ENCODE measurements around the gene BAD. TPM values are rescaled to one million over a fixed set of nuclear protein-coding genes. Genes with fewer than 3 reads are reported as not detected.

BAD gene
- total RNA-seq, 1 experiment from 2014 or later = 34.7 TPM

DNA sequence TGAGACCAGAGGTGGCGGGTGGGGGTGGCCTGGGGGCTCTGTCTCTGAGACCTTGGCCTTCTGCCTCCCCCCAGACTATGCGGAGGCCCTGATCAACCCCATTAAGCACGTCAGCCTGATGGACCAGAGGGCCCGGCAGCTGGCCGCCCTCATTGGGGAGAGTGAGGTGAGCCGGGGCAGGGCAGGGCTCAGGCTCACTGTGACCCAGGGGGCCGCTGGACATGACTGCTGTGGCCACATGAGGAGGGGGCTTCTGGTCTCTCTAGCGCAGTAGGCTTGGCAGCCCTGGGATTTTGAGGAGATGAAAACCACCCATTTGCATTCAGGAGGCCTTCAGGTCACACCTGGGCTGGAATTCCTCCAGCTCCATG lies 20.5 kb downstream of the BAD start:
- TF ChIP-seq HMGA2 (CRISPR knock-in tag; IDR thresholded peaks at IDR 0.05) = no peak
- H3K9me3 Mint-ChIP-seq = no peaks in the 10 kb centered on the region
- H3K4me3 Mint-ChIP-seq = no peak overlapping the region
- H3K27me3 Mint-ChIP-seq (ENCODE audit: low read depth) = no peaks in the 10 kb centered on the region
- POLR2A ChIA-PET = interaction anchor here (1.0 to 1.4 kb wide), 2 partner anchors 18 to 23 kb away, joined by 3 to 4 read pairs; no protein-coding TSS in a partner anchor
- no peak overlapping the region; the same call in 1 of the 2 replicates for H3K27ac Mint-ChIP-seq
- H3K36me3 Mint-ChIP-seq = peaks cover 42% of the 10 kb centered on the region
- DNase-seq (ENCODE audit: low spot score) (no peak), ATAC-seq (no peak)
- CTCF ChIA-PET = interaction anchor here (0.5 to 4.5 kb wide), 9 partner anchors 13 to 263 kb away, joined by 3 to 65 read pairs (median 3); partner anchors contain the start of gene PLCB3
- peaks cover 10% of the 10 kb centered on the region for H3K4me1 Mint-ChIP-seq

DNA sequence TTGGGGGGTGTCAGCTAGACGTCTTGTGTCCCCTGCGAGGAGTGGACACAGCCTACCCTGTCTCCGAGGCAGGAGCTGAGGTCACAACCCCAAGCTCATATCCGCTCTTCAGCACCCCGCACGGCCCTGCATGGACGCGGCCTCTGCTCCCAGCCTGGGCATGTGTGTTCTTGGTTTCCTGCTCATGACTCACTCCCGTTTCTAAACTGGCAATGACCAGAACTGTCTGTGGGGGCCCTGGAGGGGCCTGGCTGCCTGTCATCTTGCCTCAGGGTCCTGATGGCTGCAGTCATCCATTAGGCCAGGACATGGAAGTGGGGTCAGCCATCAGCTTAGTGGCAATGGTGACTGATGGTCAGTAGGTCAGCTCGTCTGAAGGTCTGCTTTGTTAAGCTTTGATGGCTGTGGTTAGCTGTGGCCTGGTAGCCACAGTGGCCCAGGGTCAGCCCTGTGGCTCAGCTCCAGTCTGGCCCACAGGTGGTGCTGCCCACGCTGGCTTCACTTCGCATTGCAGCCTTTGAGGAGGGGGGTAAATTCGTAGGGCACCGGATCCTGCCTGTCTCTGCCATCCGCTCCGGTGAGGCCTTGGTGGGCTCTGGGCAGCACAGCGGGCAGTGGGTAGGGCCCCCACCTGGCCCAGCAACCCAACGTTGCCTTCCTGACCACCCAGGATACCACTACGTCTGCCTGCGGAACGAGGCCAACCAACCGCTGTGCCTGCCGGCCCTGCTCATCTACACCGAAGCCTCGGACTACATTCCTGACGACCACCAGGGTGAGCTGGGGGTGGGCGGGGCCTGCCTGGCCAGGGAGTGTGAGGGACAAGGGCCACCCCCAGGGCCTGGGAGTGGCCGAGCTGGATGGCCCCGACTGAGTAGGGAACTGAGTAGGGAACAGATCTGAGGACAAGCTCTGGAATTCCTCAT lies 21.2 kb downstream of the BAD start:
- H3K36me3 Mint-ChIP-seq = peaks cover 42% of the 10 kb centered on the region
- H3K27me3 Mint-ChIP-seq (ENCODE audit: low read depth) = no peaks in the 10 kb centered on the region
- ATAC-seq = peak; percentile 53
- TF ChIP-seq ZNF232 (CRISPR knock-in tag; IDR thresholded peaks at IDR 0.05) = no peak
- no peak for TF ChIP-seq JAZF1 (CRISPR knock-in tag; IDR thresholded peaks at IDR 0.05)
- TF ChIP-seq, protein P1, sequence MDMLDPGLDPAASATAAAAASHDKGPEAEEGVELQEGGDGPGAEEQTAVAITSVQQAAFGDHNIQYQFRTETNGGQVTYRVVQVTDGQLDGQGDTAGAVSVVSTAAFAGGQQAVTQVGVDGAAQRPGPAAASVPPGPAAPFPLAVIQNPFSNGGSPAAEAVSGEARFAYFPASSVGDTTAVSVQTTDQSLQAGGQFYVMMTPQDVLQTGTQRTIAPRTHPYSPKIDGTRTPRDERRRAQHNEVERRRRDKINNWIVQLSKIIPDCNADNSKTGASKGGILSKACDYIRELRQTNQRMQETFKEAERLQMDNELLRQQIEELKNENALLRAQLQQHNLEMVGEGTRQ (CRISPR knock-in tag; IDR thresholded peaks at IDR 0.05) = no peak
- no peak for TF ChIP-seq CBFB (CRISPR knock-in tag; IDR thresholded peaks at IDR 0.05; ENCODE audit: low read depth)
- no peak for TF ChIP-seq KAT7 (CRISPR knock-in tag; IDR thresholded peaks at IDR 0.05; ENCODE audit: borderline replicate concordance)
- no peak for TF ChIP-seq ELF4 (CRISPR knock-in tag; IDR thresholded peaks at IDR 0.05; ENCODE audit: low read depth)
- TF ChIP-seq, protein P2, sequence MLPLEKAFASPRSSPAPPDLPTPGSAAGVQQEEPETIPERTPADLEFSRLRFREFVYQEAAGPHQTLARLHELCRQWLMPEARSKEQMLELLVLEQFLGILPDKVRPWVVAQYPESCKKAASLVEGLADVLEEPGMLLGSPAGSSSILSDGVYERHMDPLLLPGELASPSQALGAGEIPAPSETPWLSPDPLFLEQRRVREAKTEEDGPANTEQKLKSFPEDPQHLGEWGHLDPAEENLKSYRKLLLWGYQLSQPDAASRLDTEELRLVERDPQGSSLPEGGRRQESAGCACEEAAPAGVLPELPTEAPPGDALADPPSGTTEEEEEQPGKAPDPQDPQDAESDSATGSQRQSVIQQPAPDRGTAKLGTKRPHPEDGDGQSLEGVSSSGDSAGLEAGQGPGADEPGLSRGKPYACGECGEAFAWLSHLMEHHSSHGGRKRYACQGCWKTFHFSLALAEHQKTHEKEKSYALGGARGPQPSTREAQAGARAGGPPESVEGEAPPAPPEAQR (CRISPR knock-in tag; IDR thresholded peaks at IDR 0.05) = no peak
- no peak for TF ChIP-seq SOX15 (CRISPR knock-in tag; IDR thresholded peaks at IDR 0.05)
- TF ChIP-seq, protein P3, sequence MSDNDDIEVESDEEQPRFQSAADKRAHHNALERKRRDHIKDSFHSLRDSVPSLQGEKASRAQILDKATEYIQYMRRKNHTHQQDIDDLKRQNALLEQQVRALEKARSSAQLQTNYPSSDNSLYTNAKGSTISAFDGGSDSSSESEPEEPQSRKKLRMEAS (CRISPR knock-in tag; IDR thresholded peaks at IDR 0.05) = no peak
- TF ChIP-seq, protein P4, sequence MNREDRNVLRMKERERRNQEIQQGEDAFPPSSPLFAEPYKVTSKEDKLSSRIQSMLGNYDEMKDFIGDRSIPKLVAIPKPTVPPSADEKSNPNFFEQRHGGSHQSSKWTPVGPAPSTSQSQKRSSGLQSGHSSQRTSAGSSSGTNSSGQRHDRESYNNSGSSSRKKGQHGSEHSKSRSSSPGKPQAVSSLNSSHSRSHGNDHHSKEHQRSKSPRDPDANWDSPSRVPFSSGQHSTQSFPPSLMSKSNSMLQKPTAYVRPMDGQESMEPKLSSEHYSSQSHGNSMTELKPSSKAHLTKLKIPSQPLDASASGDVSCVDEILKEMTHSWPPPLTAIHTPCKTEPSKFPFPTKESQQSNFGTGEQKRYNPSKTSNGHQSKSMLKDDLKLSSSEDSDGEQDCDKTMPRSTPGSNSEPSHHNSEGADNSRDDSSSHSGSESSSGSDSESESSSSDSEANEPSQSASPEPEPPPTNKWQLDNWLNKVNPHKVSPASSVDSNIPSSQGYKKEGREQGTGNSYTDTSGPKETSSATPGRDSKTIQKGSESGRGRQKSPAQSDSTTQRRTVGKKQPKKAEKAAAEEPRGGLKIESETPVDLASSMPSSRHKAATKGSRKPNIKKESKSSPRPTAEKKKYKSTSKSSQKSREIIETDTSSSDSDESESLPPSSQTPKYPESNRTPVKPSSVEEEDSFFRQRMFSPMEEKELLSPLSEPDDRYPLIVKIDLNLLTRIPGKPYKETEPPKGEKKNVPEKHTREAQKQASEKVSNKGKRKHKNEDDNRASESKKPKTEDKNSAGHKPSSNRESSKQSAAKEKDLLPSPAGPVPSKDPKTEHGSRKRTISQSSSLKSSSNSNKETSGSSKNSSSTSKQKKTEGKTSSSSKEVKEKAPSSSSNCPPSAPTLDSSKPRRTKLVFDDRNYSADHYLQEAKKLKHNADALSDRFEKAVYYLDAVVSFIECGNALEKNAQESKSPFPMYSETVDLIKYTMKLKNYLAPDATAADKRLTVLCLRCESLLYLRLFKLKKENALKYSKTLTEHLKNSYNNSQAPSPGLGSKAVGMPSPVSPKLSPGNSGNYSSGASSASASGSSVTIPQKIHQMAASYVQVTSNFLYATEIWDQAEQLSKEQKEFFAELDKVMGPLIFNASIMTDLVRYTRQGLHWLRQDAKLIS (CRISPR knock-in tag; IDR thresholded peaks at IDR 0.05; ENCODE audit: borderline replicate concordance) = no peak
- no peak for TF ChIP-seq PRRX2 (CRISPR knock-in tag; IDR thresholded peaks at IDR 0.05)
- TF ChIP-seq, protein P5, sequence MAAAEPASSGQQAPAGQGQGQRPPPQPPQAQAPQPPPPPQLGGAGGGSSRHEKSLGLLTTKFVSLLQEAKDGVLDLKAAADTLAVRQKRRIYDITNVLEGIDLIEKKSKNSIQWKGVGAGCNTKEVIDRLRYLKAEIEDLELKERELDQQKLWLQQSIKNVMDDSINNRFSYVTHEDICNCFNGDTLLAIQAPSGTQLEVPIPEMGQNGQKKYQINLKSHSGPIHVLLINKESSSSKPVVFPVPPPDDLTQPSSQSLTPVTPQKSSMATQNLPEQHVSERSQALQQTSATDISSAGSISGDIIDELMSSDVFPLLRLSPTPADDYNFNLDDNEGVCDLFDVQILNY (CRISPR knock-in tag; IDR thresholded peaks at IDR 0.05) = no peak
- TF ChIP-seq, protein P6, sequence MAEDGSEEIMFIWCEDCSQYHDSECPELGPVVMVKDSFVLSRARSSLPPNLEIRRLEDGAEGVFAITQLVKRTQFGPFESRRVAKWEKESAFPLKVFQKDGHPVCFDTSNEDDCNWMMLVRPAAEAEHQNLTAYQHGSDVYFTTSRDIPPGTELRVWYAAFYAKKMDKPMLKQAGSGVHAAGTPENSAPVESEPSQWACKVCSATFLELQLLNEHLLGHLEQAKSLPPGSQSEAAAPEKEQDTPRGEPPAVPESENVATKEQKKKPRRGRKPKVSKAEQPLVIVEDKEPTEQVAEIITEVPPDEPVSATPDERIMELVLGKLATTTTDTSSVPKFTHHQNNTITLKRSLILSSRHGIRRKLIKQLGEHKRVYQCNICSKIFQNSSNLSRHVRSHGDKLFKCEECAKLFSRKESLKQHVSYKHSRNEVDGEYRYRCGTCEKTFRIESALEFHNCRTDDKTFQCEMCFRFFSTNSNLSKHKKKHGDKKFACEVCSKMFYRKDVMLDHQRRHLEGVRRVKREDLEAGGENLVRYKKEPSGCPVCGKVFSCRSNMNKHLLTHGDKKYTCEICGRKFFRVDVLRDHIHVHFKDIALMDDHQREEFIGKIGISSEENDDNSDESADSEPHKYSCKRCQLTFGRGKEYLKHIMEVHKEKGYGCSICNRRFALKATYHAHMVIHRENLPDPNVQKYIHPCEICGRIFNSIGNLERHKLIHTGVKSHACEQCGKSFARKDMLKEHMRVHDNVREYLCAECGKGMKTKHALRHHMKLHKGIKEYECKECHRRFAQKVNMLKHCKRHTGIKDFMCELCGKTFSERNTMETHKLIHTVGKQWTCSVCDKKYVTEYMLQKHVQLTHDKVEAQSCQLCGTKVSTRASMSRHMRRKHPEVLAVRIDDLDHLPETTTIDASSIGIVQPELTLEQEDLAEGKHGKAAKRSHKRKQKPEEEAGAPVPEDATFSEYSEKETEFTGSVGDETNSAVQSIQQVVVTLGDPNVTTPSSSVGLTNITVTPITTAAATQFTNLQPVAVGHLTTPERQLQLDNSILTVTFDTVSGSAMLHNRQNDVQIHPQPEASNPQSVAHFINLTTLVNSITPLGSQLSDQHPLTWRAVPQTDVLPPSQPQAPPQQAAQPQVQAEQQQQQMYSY (CRISPR knock-in tag; IDR thresholded peaks at IDR 0.05) = no peak
- TF ChIP-seq HMGA2 (CRISPR knock-in tag; IDR thresholded peaks at IDR 0.05) = no peak
- no peak for TF ChIP-seq RELA (CRISPR knock-in tag; IDR thresholded peaks at IDR 0.05; ENCODE audit: borderline replicate concordance)
- TF ChIP-seq GTF2I (CRISPR knock-in tag; conservative IDR thresholded peaks at IDR 0.05) = no peak
- TF ChIP-seq NFE2L1 (CRISPR knock-in tag; IDR thresholded peaks at IDR 0.05) = no peak
- no peak for TF ChIP-seq ZNF396 (CRISPR knock-in tag; IDR thresholded peaks at IDR 0.05; ENCODE audit: borderline replicate concordance)
- H3K27ac Mint-ChIP-seq = peak overlapping the region; percentile 97
- no peak for DNase-seq (ENCODE audit: low spot score)
- POLR2A ChIA-PET = interaction anchor here (1.0 to 1.4 kb wide), 2 partner anchors 17 to 22 kb away, joined by 3 to 4 read pairs; no protein-coding TSS in a partner anchor
- H3K4me3 Mint-ChIP-seq = no peak overlapping the region
- H3K9me3 Mint-ChIP-seq = no peaks in the 10 kb centered on the region
- peaks cover 3% of the 10 kb centered on the region; the same call in 1 of the 2 replicates for H3K4me1 Mint-ChIP-seq
- CTCF ChIA-PET = interaction anchor here (0.5 to 4.5 kb wide), 8 partner anchors 13 to 263 kb away, joined by 3 to 65 read pairs (median 6); partner anchors contain the start of gene PLCB3
